ENCODE data around the gene FSTL3. TPM values are rescaled to one million over a fixed set of nuclear protein-coding genes. Genes with fewer than 3 reads are reported as not detected.
A peak's percentile ranks its signal among the peaks of the same experiment; 100 is the strongest.

Gene FSTL3
- total and polyA plus RNA-seq, 2 of the 13 experiments (the other 11 are each of a cell fraction or from before 2014, with no cell fraction given): 13.5 to 15.6 TPM

DNA sequence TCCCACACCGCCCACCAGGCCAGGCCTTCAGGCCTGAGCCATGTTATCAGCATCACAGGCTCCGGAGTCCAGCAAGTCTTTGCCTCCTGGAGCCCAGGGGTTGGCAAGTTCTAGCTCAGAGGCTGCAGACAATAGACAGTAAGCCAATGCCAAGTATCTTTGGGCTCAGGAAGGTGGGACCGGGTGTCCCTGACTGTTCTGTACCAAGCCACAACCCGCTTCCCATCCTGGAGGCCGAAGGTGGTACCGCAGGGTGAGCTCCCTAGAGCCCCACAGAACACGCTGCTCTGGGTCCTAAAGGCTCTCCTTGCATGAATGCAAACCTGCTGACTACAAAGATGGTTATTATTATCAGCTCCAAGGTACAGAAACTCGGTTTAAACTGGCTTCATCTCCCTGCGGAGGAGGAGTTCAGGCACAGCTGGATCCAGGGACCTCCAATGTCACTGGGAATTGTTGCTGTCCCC, 5.5 kb upstream of the FSTL3 start (continued):
- TF ChIP-seq, protein P1, sequence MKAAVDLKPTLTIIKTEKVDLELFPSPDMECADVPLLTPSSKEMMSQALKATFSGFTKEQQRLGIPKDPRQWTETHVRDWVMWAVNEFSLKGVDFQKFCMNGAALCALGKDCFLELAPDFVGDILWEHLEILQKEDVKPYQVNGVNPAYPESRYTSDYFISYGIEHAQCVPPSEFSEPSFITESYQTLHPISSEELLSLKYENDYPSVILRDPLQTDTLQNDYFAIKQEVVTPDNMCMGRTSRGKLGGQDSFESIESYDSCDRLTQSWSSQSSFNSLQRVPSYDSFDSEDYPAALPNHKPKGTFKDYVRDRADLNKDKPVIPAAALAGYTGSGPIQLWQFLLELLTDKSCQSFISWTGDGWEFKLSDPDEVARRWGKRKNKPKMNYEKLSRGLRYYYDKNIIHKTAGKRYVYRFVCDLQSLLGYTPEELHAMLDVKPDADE (CRISPR knock-in tag; IDR thresholded peaks at IDR 0.05): no peak
- TF ChIP-seq SALL2 (CRISPR knock-in tag; IDR thresholded peaks at IDR 0.05) (no peak), ZNF329 (CRISPR knock-in tag; IDR thresholded peaks at IDR 0.05; ENCODE audit: low read depth) (peak; percentile 100), ZKSCAN1 (IDR thresholded peaks at IDR 0.05; ENCODE audit: low read length) (0 out of 2 replicates have a peak, but pooled peaks have one; percentile 42), PAF1 (CRISPR knock-in tag; IDR thresholded peaks at IDR 0.05) (no peak), ZNF24 (IDR thresholded peaks at IDR 0.05) (no peak), HOXD1 (CRISPR knock-in tag; IDR thresholded peaks at IDR 0.05) (no peak), ZFX (CRISPR knock-in tag; IDR thresholded peaks at IDR 0.05; ENCODE audit: low read depth) (peak; percentile 52; the same call in 1 of the 2 replicates), ZNF678 (CRISPR knock-in tag; IDR thresholded peaks at IDR 0.05) (no peak), ZFY (CRISPR knock-in tag; IDR thresholded peaks at IDR 0.05) (peak; percentile 58; the same call in 1 of the 2 replicates), ARNT (IDR thresholded peaks at IDR 0.05) (no peak), CREM (IDR thresholded peaks at IDR 0.05) (no peak), CREM (CRISPR knock-in tag; IDR thresholded peaks at IDR 0.05) (no peak), EED (CRISPR knock-in tag; IDR thresholded peaks at IDR 0.05) (no peak), ZNF660 (CRISPR knock-in tag; IDR thresholded peaks at IDR 0.05; ENCODE audit: borderline replicate concordance, low read depth) (no peak), ZNF510 (CRISPR knock-in tag; IDR thresholded peaks at IDR 0.05; ENCODE audit: low read depth) (no peak), RXRA (CRISPR knock-in tag; IDR thresholded peaks at IDR 0.05) (no peak; the same call in 1 of the 2 replicates), SMYD3 (CRISPR knock-in tag; IDR thresholded peaks at IDR 0.05) (no peak), NFIC (IDR thresholded peaks at IDR 0.05; ENCODE audit: low read length) (no peak), ZNF225 (CRISPR knock-in tag; IDR thresholded peaks at IDR 0.05) (no peak), ZNF563 (CRISPR knock-in tag; IDR thresholded peaks at IDR 0.05) (no peak), ZNF670 (CRISPR knock-in tag; IDR thresholded peaks at IDR 0.05; ENCODE audit: borderline replicate concordance) (no peak)
- TF ChIP-seq, protein P2, sequence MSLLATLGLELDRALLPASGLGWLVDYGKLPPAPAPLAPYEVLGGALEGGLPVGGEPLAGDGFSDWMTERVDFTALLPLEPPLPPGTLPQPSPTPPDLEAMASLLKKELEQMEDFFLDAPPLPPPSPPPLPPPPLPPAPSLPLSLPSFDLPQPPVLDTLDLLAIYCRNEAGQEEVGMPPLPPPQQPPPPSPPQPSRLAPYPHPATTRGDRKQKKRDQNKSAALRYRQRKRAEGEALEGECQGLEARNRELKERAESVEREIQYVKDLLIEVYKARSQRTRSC (CRISPR knock-in tag; IDR thresholded peaks at IDR 0.05; ENCODE audit: low read depth): no peak
- TF ChIP-seq, protein P3, sequence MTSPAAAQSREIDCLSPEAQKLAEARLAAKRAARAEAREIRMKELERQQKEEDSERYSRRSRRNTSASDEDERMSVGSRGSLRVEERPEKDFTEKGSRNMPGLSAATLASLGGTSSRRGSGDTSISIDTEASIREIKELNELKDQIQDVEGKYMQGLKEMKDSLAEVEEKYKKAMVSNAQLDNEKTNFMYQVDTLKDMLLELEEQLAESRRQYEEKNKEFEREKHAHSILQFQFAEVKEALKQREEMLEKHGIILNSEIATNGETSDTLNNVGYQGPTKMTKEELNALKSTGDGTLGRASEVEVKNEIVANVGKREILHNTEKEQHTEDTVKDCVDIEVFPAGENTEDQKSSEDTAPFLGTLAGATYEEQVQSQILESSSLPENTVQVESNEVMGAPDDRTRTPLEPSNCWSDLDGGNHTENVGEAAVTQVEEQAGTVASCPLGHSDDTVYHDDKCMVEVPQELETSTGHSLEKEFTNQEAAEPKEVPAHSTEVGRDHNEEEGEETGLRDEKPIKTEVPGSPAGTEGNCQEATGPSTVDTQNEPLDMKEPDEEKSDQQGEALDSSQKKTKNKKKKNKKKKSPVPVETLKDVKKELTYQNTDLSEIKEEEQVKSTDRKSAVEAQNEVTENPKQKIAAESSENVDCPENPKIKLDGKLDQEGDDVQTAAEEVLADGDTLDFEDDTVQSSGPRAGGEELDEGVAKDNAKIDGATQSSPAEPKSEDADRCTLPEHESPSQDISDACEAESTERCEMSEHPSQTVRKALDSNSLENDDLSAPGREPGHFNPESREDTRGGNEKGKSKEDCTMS (CRISPR knock-in tag; conservative IDR thresholded peaks at IDR 0.05): no peak
- TF ChIP-seq, protein P4, sequence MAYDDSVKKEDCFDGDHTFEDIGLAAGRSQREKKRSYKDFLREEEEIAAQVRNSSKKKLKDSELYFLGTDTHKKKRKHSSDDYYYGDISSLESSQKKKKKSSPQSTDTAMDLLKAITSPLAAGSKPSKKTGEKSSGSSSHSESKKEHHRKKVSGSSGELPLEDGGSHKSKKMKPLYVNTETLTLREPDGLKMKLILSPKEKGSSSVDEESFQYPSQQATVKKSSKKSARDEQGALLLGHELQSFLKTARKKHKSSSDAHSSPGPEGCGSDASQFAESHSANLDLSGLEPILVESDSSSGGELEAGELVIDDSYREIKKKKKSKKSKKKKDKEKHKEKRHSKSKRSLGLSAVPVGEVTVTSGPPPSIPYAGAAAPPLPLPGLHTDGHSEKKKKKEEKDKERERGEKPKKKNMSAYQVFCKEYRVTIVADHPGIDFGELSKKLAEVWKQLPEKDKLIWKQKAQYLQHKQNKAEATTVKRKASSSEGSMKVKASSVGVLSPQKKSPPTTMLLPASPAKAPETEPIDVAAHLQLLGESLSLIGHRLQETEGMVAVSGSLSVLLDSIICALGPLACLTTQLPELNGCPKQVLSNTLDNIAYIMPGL (CRISPR knock-in tag; IDR thresholded peaks at IDR 0.05; ENCODE audit: borderline replicate concordance in 1 of 2, low read depth in 1 of 2): no peak
- TF ChIP-seq, protein P5, sequence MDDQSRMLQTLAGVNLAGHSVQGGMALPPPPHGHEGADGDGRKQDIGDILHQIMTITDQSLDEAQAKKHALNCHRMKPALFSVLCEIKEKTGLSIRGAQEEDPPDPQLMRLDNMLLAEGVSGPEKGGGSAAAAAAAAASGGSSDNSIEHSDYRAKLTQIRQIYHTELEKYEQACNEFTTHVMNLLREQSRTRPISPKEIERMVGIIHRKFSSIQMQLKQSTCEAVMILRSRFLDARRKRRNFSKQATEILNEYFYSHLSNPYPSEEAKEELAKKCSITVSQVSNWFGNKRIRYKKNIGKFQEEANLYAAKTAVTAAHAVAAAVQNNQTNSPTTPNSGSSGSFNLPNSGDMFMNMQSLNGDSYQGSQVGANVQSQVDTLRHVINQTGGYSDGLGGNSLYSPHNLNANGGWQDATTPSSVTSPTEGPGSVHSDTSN (CRISPR knock-in tag; IDR thresholded peaks at IDR 0.05; ENCODE audit: borderline replicate concordance): no peak

Data from HepG2 (cell line).